ENCODE results near the gene SERPINB1. TPM values are rescaled to one million over a fixed set of nuclear protein-coding genes. Genes with fewer than 3 reads are reported as not detected.
"Not testable (repeated sequence)": the region's sequence is repeated elsewhere in the genome, so short reads cannot be mapped to it uniquely, and the experiment has no call there.

The SERPINB1 gene
- total RNA-seq, 1 experiment from 2014 or later = 28.0 TPM

DNA sequence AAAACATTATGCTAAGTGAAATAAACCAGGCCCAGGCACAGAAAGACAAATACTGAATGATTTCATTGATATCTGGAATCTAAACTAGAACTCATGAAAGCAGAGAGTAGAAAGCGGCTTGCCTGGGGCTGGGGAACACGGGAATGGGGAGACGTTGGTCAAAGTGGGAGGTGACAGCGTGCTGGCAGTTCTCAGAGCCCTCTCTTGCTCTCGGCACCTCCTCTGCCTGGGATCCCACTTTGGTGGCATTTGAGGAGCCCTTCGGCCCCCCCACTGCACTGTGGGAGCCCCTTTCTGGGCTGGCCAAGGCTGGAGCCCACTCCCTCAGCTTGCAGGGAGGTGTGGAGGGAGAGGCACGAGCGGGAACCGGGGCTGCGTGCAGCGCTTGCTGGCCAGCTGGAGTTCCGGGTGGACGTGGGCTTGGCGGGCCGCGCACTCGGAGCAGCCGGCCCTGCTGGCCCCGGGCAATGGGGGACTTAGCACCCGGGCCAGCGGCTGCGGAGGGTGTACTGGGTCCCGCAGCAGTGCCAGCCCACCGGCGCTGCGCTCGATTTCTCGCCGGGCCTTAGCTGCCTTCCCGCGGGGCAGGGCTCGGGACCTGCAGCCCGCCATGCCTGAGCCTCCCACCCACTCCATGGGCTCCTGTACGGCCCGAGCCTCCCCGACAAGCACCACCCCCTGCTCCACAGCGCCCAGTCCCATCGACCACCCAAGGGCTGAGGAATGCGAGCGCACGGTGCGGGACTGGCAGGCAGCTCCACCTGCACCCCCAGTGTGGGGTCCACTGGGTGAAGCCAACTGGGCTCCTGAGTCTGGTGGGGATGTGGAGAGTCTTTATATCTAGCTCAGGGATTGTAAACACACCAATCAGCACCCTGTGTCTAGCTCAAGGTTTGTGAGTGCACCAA lies 18.4 kb upstream of the SERPINB1 start:
- not testable (repeated sequence) for H3K27ac ChIP-seq; H3K27me3 ChIP-seq (replicated peaks); H3K36me3 ChIP-seq; H3K9me3 ChIP-seq (replicated peaks); H3K4me3 ChIP-seq; DNase-seq (ENCODE audit: low read depth in 1 of 2, low spot score in 2 of 2)
- peaks cover 31% of the 10 kb centered on the region for H3K4me1 ChIP-seq (replicated peaks)

DNA sequence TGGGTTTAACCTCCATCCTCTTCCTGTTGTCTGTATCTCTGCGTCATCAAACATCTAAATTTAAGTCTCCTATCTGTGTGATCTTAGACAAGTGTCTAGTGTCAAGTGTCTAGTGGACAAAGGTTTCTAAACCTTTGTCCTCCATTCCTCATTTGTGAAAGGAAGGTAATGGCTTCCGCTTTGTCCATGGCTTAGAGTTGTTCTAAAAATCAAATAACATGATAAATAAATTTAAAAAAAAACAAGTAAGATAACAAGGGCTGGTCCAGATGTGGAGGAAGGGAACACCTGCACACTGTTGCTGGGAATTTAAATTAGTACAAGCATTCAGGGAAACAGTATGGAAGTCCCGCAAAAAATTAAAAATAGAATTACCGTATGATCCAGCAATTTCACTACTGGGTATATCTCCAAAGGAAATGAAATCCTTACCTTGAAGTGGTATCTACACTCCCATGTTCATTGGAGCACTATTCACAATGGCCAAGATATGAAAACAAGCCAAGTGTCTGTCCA lies 17.6 kb upstream of the SERPINB1 start:
- DNase-seq (ENCODE audit: low read depth in 1 of 2, low spot score in 2 of 2) = no peak
- H3K9me3 ChIP-seq (replicated peaks) = no peaks in the 10 kb centered on the region
- no peak overlapping the region for H3K27ac ChIP-seq
- no peaks in the 10 kb centered on the region for H3K27me3 ChIP-seq (replicated peaks)
- no peaks in the 10 kb centered on the region for H3K36me3 ChIP-seq
- peaks cover 39% of the 10 kb centered on the region for H3K4me1 ChIP-seq (replicated peaks)
- no peak overlapping the region for H3K4me3 ChIP-seq

DNA sequence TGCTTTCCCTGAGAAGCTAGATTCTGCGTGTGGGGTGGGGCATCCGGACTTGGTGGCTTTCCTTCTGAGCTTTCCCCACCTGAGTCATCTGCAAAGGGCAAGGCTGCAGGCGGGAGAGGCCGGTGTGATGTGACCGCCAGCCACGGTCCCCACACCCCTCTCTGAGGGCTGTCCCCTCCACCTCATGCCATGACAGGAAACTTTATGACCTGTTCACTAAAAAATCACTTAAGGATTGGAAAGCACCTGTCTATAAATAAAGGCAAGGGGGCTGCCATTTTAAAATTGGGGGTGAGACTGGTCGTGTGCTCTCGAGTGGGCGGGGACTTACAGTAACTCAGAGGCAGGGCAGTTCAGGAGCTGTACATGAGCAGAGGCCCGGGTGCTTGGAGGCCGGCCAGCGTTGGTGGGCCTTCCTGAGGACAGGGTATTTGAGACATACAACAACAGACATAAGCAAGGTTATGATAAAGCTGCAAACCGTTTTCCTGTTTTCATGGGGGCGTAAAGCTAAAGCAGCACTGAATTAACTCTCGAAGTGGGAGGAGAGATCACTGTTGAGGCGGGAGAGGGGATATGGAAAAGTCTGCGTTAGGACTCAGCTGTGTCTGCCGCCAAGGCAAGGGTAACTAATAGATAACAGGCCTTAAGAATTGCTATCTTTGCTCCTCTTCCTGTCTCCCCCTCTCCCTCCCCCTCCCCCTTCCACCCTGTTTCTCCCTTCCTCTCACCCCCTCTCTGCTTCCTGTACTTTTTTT lies 16.1 kb upstream of the SERPINB1 start:
- Histone ChIP-seq H3K27ac (peak overlapping the region; percentile 80), H3K27me3 (replicated peaks) (no peaks in the 10 kb centered on the region), H3K9me3 (replicated peaks) (no peaks in the 10 kb centered on the region), H3K4me3 (no peak overlapping the region), H3K4me1 (replicated peaks) (peaks cover 49% of the 10 kb centered on the region), H3K36me3 (no peaks in the 10 kb centered on the region)
- DNase-seq (ENCODE audit: low read depth in 1 of 2, low spot score in 2 of 2) = peak; percentile 68

DNA sequence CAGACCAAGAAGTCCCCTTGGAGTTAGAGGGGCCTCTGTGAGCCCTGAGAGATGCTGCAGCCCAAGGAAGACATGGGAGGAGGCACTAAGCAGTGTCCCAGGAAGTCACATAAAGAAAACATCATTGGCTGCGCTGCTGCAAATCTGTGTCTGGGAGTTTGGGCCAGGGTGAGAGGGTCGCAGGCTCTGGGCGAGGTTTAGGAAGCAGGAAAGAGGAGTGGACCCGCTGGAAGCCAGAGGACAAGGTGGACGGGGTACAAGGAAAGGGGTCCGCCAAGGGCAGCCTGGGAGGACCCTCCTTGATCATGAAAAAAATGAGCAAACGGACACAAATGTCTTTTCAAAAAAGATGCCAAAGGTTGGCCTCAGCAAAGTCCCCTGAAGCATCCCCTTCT lies 15.5 kb upstream of the SERPINB1 start:
- H3K9me3 ChIP-seq (replicated peaks) = no peaks in the 10 kb centered on the region
- no peak for DNase-seq (ENCODE audit: low read depth in 1 of 2, low spot score in 2 of 2)
- no peaks in the 10 kb centered on the region for H3K27me3 ChIP-seq (replicated peaks)
- no peaks in the 10 kb centered on the region for H3K36me3 ChIP-seq
- peak overlapping the region; percentile 80 for H3K27ac ChIP-seq
- peaks cover 49% of the 10 kb centered on the region for H3K4me1 ChIP-seq (replicated peaks)
- H3K4me3 ChIP-seq = no peak overlapping the region

DNA sequence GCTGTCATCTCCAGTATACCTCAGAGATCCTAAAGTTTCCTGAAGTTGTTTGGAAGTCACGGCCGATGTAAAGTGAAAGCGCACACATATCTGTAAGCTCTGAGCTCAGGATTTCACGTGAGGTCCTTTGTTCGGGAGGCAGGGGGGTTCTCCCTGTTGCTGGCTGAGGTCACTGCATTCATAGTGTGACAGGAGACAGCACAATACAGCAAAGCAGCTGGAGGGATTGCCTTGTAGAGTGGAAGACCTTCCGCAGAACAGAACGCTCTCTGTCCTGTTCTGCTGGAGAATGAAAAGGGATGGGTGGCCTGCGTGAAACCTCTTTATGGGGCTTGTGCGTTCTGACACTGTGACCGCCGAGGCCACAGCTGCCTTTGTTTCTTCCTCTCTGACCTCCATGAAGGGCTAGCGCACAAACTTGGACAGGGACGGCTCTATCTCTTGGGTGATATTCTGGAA lies 13.4 kb upstream of the SERPINB1 start:
- Histone ChIP-seq H3K27ac (peak overlapping the region; percentile 100), H3K36me3 (no peaks in the 10 kb centered on the region), H3K27me3 (replicated peaks) (no peaks in the 10 kb centered on the region), H3K9me3 (replicated peaks) (no peaks in the 10 kb centered on the region), H3K4me1 (replicated peaks) (peaks cover 67% of the 10 kb centered on the region), H3K4me3 (peak overlapping the region; percentile 35)
- peak; percentile 70 to 76 for DNase-seq (ENCODE audit: low read depth in 1 of 2, low spot score in 2 of 2)

DNA sequence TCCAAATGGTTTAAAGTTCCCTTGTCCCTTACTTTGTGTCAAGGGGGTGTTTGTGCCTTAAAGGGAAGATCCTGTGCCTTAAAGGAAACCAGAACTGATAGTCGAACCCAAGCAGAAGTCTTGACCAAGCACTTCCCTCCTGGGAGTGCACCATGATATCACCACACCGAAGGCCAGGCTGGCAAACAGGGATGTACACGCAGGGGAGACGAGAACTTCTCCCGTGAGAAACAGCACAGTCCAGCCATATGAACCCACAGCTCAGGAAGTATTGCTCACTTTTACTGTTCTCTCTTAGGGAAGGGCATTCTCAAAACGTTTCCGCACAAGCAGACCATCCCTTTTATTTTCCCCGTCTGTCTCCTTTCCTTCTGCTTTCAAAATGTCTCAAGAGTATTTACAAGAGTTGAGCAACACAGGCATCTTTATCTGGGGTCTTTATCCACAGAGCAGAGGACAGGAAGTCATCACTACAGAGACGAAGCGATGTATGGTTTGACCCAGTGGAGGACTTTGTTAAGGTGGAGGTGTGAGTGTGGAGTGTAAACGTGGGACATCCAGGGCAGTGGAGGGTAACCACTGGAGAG lies 12.8 kb upstream of the SERPINB1 start:
- peak overlapping the region; percentile 35 for H3K4me3 ChIP-seq
- H3K4me1 ChIP-seq (replicated peaks) = peaks cover 68% of the 10 kb centered on the region
- no peaks in the 10 kb centered on the region for H3K9me3 ChIP-seq (replicated peaks)
- peak in 1 of 2 experiments; percentile 80 for DNase-seq (ENCODE audit: low read depth in 1 of 2, low spot score in 2 of 2)
- H3K36me3 ChIP-seq = no peaks in the 10 kb centered on the region
- H3K27me3 ChIP-seq (replicated peaks) = no peaks in the 10 kb centered on the region
- peak overlapping the region; percentile 100 for H3K27ac ChIP-seq

DNA sequence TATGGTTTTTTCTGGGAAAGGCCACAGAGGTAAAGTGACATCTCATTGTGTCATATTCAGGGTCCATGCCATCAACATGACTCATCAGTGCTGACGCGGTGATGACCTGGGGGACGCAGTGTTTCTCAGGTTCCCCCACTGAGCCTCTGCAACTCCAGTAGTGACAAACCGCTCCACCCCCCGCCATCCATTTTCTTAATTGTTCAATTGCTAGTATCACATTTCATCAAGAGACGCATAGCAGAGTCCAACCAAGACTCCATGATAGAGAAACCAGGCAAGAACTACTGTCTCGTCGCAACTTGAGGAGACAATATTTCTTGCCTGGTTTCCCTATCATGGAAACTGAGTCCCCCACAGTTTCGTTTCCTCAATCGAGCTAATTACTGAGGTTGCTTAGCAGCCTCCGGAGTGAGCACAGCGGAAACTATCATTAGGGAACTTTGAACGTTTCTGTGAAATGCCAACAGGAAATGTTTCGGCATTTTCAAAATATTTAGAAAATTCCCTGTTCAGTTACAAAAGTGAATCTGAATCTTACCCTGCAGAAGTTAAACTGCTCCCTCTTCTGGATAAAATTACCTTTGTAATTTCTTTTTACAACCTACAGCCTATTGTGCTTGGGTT lies 12.2 kb upstream of the SERPINB1 start:
- H3K36me3 ChIP-seq = no peaks in the 10 kb centered on the region
- H3K4me1 ChIP-seq (replicated peaks) = peaks cover 65% of the 10 kb centered on the region
- peak; percentile 91 to 92 for DNase-seq (ENCODE audit: low read depth in 1 of 2, low spot score in 2 of 2)
- no peaks in the 10 kb centered on the region for H3K27me3 ChIP-seq (replicated peaks)
- H3K4me3 ChIP-seq = peak overlapping the region; percentile 35
- H3K9me3 ChIP-seq (replicated peaks) = no peaks in the 10 kb centered on the region
- H3K27ac ChIP-seq = peak overlapping the region; percentile 100

DNA sequence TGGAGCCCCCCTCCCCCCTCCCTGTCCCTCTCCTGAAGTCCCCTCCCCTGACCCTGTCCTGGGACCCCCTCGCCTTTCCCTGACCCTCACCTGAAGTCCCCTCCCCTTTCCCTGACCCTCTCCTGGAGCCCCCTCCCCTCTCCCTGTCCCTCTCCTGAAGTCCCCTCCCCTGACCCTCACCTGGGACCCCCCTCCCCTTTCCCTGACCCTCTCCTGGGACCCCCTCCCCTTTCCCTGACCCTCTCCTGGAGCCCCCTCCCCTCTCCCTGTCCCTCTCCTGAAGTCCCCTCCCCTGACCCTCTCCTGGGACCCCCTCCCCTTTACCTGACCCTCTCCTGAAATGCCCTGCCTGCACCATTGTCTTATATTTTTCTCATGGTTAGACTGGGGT lies 11.7 kb upstream of the SERPINB1 start:
- Histone ChIP-seq H3K4me3 (peak overlapping the region; percentile 35; the same call in 1 of the 2 replicates), H3K4me1 (replicated peaks) (peaks cover 62% of the 10 kb centered on the region), H3K27ac (peak overlapping the region; percentile 100)
- not testable (repeated sequence) for H3K27me3 ChIP-seq (replicated peaks); H3K36me3 ChIP-seq; DNase-seq (ENCODE audit: low read depth in 1 of 2, low spot score in 2 of 2); H3K9me3 ChIP-seq (replicated peaks)

DNA sequence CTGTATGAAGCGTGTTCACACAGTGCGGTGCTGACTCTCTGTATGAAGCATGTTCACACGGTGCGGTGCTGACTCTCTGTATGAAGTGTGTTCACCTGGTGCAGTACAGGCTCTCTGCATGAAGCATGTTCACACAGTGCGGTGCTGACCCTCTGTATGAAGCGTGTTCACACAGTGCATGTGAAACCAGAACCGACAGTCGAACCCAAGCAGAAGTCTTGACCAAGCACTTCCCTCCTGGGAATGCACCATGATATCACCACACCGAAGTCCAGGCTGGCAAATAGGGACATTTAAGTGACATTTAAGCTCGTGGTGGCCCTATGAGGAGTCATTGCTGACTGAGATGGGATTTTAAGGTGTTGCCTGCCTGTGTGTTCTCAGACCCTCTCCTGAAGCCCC lies 11.3 kb upstream of the SERPINB1 start:
- H3K36me3 ChIP-seq = no peaks in the 10 kb centered on the region
- no peaks in the 10 kb centered on the region for H3K27me3 ChIP-seq (replicated peaks)
- peak overlapping the region; percentile 52 for H3K27ac ChIP-seq
- no peak overlapping the region for H3K4me3 ChIP-seq
- no peaks in the 10 kb centered on the region for H3K9me3 ChIP-seq (replicated peaks)
- H3K4me1 ChIP-seq (replicated peaks) = peaks cover 62% of the 10 kb centered on the region
- DNase-seq (ENCODE audit: low read depth in 1 of 2, low spot score in 2 of 2) = no peak

DNA sequence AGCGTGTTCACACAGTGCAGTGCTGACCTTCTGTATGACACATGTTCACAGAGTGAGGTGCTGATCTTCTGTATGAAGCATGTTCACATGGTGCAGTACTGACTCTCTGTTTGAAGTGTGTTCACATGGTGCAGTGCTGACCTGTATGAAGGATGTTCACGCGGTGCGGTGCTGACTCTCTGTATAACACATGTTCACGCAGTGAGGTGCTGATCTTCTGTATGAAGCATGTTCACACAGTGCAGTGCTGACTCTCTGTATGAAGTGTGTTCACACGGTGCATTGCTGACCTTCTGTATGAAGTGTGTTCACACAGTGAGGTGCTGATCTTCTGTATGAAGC lies 10.8 kb upstream of the SERPINB1 start:
- no peak for DNase-seq (ENCODE audit: low read depth in 1 of 2, low spot score in 2 of 2)
- Histone ChIP-seq H3K36me3 (no peaks in the 10 kb centered on the region), H3K27me3 (replicated peaks) (no peaks in the 10 kb centered on the region), H3K27ac (no peak overlapping the region), H3K4me1 (replicated peaks) (peaks cover 62% of the 10 kb centered on the region), H3K9me3 (replicated peaks) (no peaks in the 10 kb centered on the region), H3K4me3 (no peak overlapping the region)

DNA sequence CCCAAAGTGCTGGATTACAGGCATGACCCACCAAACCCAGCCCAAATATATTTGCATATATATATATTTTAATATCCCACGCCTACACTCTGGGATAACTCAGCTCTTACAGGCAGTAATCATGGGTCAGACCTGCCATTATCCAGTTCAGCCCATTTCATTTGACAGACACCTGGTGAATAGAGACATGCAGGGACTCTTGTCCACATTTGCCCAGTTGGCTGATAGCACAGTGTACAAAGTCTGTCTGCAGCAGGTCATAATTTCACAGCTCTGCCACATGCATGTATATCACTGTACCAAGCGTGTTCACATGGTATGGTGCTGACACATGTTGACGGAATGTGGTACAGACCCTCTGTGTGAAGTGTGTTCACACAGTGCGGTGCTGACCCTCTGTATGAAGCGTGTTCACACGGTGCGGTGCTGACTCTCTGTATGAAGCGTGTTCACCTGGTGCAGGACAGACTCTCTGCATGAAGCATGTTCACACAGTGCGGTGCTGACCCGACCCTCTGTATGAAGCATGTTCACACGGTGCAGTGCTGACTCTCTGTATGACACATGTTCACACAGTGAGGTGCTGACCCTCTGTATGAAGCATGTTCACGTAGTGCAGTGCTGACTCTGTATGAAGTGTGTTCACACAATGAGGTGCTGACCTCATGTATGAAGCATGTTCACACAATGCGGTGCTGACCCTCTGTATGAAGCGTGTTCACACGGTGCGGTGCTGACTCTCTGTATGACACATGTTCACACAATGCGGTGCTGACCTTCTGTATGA lies 10.3 kb upstream of the SERPINB1 start:
- no peak for DNase-seq (ENCODE audit: low read depth in 1 of 2, low spot score in 2 of 2)
- Histone ChIP-seq H3K27me3 (replicated peaks) (no peaks in the 10 kb centered on the region), H3K36me3 (no peaks in the 10 kb centered on the region), H3K27ac (peak overlapping the region; percentile 65), H3K4me3 (no peak overlapping the region), H3K4me1 (replicated peaks) (peaks cover 62% of the 10 kb centered on the region), H3K9me3 (replicated peaks) (no peaks in the 10 kb centered on the region)

DNA sequence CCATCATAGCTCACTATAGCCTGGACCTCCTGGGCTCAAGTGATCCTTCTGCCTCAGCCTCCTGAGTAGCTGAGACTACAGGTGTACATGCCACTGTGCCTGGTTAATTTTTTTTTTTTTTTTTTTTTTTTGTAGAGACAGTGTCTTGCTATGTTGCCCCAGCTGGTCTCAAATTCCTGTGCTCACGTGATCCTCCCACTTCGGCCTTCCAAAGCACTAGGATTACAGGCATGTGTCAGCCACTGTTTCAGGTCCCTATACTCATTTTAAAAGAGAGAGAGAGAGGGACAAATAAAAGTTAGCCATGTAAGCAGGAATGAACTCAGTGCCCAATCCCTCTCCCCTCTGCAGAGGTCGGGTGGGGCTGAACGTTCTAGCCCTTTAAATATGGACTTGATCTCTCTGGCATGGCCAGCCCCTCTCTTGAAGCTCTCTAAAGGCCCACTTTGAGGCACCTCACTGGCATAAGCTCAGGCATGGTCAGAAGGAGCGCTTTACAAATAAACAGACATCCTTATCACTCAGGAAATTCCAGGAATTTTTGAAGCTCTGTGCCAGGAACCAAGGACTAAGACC lies 9.0 kb upstream of the SERPINB1 start:
- Histone ChIP-seq H3K27ac (peak overlapping the region; percentile 65), H3K4me3 (no peak overlapping the region), H3K9me3 (replicated peaks) (no peaks in the 10 kb centered on the region), H3K36me3 (no peaks in the 10 kb centered on the region), H3K4me1 (replicated peaks) (peaks cover 65% of the 10 kb centered on the region), H3K27me3 (replicated peaks) (no peaks in the 10 kb centered on the region)
- DNase-seq (ENCODE audit: low read depth in 1 of 2, low spot score in 2 of 2) = peak; percentile 71 to 79

Data from SJSA1 (cell line).